Measurements from ENCODE around the gene DIP2B. TPM values are rescaled to one million over a fixed set of nuclear protein-coding genes. Genes with fewer than 3 reads are reported as not detected.
A peak's percentile ranks its signal among the peaks of the same experiment; 100 is the strongest.

Gene DIP2B
- total RNA-seq, 6 experiments from 2014 or later = 11.1 to 24.0 (median 14.8) TPM

GRCh38 chr12:50572760-50573159 lies 68.0 kb downstream of the DIP2B start:
- Histone ChIP-seq H3K4me1 (peaks cover 0 to 78% (median 35%) of the 10 kb centered on the region in 4 donors), H3K9me3 (no peaks in the 10 kb centered on the region), H3K36me3 (no peaks in the 10 kb centered on the region), H3K27ac (peak overlapping the region in 2 of 3 donors; percentile 48 to 67), H3K27me3 (no peaks in the 10 kb centered on the region), H3K4me3 (no peak overlapping the region)
- 53% methylated on average over 3 of the region's 3 CpGs for WGBS (ENCODE audit: insufficient coverage, low coverage, low lambda C conversion rate, missing lambda C conversion rate)
- ATAC-seq = peak in 1 of 4 donors; percentile 3
- intact Hi-C loops (cut with DNase I) = no loop called here
- TF ChIP-seq, protein P1, sequence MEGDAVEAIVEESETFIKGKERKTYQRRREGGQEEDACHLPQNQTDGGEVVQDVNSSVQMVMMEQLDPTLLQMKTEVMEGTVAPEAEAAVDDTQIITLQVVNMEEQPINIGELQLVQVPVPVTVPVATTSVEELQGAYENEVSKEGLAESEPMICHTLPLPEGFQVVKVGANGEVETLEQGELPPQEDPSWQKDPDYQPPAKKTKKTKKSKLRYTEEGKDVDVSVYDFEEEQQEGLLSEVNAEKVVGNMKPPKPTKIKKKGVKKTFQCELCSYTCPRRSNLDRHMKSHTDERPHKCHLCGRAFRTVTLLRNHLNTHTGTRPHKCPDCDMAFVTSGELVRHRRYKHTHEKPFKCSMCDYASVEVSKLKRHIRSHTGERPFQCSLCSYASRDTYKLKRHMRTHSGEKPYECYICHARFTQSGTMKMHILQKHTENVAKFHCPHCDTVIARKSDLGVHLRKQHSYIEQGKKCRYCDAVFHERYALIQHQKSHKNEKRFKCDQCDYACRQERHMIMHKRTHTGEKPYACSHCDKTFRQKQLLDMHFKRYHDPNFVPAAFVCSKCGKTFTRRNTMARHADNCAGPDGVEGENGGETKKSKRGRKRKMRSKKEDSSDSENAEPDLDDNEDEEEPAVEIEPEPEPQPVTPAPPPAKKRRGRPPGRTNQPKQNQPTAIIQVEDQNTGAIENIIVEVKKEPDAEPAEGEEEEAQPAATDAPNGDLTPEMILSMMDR (IDR thresholded peaks at IDR 0.05) = no peak
- no peak for TF ChIP-seq POLR2A (IDR thresholded peaks at IDR 0.05)
- DNase-seq = no peak

DNA sequence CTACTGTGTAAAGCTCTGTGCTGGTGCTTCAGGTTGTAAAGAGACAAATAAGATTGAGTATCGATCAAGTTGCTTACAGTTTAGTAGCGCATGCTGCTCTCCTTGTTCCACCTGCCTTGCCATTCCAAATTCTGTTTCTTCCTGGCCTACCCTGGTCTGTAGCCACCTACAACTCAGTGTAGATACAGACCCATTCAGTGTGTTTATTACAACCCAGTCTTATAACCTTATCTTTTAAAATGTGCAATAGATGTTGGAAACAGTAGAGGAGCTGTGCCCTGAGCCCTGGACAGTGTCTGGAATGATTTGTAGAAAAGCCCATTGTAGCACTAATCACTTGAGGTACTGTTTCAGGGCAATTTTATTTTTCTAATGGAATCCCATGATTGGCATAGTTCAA lies 68.5 kb downstream of the DIP2B start:
- DNase-seq = no peak
- Histone ChIP-seq H3K27ac (peak overlapping the region in 2 of 3 donors; percentile 48 to 67), H3K9me3 (no peaks in the 10 kb centered on the region), H3K27me3 (no peaks in the 10 kb centered on the region), H3K4me1 (peaks cover 0 to 73% (median 32%) of the 10 kb centered on the region in 4 donors), H3K4me3 (no peak overlapping the region), H3K36me3 (no peaks in the 10 kb centered on the region)
- intact Hi-C loops (cut with DNase I) = no loop called here
- no peak for TF ChIP-seq POLR2A (IDR thresholded peaks at IDR 0.05)
- TF ChIP-seq, protein P1 (IDR thresholded peaks at IDR 0.05) = no peak
- no peak for ATAC-seq
- 94% methylated on average over 2 of the region's 2 CpGs for WGBS (ENCODE audit: insufficient coverage, low coverage, low lambda C conversion rate, missing lambda C conversion rate)

DNA sequence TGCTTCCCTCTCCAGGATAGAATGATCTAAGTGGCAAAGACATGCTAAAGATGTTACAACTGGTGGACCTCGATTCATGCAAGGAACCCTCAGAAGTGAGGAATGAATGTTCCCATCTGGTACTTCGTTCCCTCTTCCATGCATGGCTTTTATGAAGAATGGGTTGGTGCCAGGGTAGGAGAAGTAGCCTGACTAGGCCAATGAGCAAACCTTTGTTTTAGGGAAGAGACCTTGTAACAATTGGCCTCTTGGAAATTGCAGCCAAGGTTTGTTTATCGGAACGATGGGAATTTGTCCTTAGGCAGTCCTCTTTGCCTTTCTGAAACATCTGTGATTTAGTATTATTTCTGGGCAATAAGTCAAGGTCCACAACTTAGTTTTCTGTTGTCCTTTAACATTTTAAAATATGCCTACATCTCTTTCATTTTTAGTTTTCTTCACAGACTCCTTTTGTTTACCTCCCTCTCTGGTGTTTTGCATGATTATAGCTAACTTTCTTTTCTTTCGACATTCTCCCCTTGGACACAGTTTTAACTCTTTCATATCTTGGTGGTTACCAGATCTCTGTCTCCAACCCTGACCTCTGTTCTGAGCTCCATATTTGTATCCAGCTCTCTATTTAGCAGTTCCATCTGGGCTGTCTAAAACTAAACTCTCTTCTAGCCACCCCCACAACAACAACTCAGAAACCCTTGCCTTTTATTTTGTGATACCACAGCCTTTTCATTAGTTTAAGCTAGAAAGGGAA lies 70.0 kb downstream of the DIP2B start:
- H3K27ac ChIP-seq = peak overlapping the region in 2 of 3 donors; percentile 38 to 67
- TF ChIP-seq, protein P1 (IDR thresholded peaks at IDR 0.05) = no peak
- TF ChIP-seq POLR2A (IDR thresholded peaks at IDR 0.05) = no peak
- intact Hi-C loops (cut with DNase I) = no loop called here
- H3K4me1 ChIP-seq = peaks cover 0 to 68% (median 25%) of the 10 kb centered on the region in 4 donors
- no peak overlapping the region for H3K4me3 ChIP-seq
- no peaks in the 10 kb centered on the region for H3K36me3 ChIP-seq
- H3K27me3 ChIP-seq = no peaks in the 10 kb centered on the region
- DNase-seq (no peak), ATAC-seq (peak; percentile 24 to 42 (median 33))
- 24% methylated on average over 5 of the region's 5 CpGs for WGBS (ENCODE audit: insufficient coverage, low coverage, low lambda C conversion rate, missing lambda C conversion rate)
- H3K9me3 ChIP-seq = no peaks in the 10 kb centered on the region

DNA sequence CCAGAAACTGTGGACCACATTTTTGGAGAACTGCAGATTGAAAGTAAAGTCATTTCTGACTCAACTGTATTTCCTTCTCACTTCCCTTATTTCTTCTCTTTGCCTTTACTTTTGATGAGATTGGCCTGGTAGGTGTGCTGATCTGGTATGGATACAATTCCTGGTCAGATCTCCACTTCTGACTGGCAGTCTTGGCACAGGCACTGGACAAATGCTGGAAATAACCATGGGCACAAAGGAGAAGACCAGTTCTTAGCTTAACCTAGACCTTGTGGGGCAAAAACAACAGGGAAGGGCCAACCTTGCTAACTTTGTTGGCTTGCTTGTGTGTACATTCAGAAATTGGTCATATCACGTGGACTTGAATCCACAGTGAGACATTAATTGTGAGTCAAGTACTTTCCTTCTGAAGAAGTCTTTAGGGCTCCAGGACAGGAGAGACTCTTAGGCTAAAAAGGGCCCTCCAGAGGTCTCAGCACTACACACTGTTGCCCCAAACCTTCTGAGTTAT lies 75.0 kb downstream of the DIP2B start:
- Histone ChIP-seq H3K27ac (no peak overlapping the region), H3K36me3 (peaks cover 0 to 2% (median 0%) of the 10 kb centered on the region in 4 donors), H3K4me3 (no peak overlapping the region), H3K27me3 (no peaks in the 10 kb centered on the region), H3K4me1 (peaks cover 0 to 22% (median 4%) of the 10 kb centered on the region in 4 donors), H3K9me3 (no peaks in the 10 kb centered on the region)
- TF ChIP-seq POLR2A (IDR thresholded peaks at IDR 0.05) = no peak
- TF ChIP-seq, protein P1 (IDR thresholded peaks at IDR 0.05) = no peak
- WGBS (ENCODE audit: insufficient coverage, low coverage, low lambda C conversion rate, missing lambda C conversion rate) = 20% methylated on average over 1 of the region's 1 CpG
- DNase-seq = no peak
- intact Hi-C loops (cut with DNase I) = no loop called here
- ATAC-seq = peak in 3 of 4 donors; percentile 20 to 30 (median 28)
